IMR-90 (cell line): ENCODE data around the gene TMEM245.

Experiments used
- CEBPB ChIP-seq: IDR thresholded peaks from 2 replicates; pipeline ENCODE4 v1.6.1; 2012; ENCODE audit warnings: low read depth, low read length, improper control_type of control experiment
- CHD1 ChIP-seq: IDR thresholded peaks from 2 replicates; pipeline ENCODE4 v1.6.1; 2012; ENCODE audit warnings: low read depth, low read length, improper control_type of control experiment
- MAFK ChIP-seq: IDR thresholded peaks from 2 replicates; pipeline ENCODE4 v1.6.1; 2012; ENCODE audit warnings: low read depth, low read length, improper control_type of control experiment
- MAZ ChIP-seq: IDR thresholded peaks from 2 replicates; pipeline ENCODE4 v1.6.1; 2012; ENCODE audit warnings: low read depth, mild to moderate bottlenecking, low read length, improper control_type of control experiment, moderate library complexity, borderline replicate concordance
- MXI1 ChIP-seq: IDR thresholded peaks from 2 replicates; pipeline ENCODE4 v1.6.1; 2012; ENCODE audit warnings: low read depth, mild to moderate bottlenecking, low read length, moderate library complexity, borderline replicate concordance
- NFE2L2 ChIP-seq: fragments of 150-350 bp; IDR thresholded peaks from 2 replicates; pipeline ENCODE4 v1.6.1; 2016; ENCODE audit warnings: low read depth, mild to moderate bottlenecking, low read length
- POLR2A ChIP-seq: IDR thresholded peaks from 2 replicates; pipeline ENCODE4 v1.6.1; 2012; ENCODE audit warnings: mild to moderate bottlenecking, low read depth, low read length
- RAD21 ChIP-seq: IDR thresholded peaks from 2 replicates; pipeline ENCODE4 v1.6.1; 2012; ENCODE audit warnings: low read length, improper control_type of control experiment
- RFX5 ChIP-seq: IDR thresholded peaks from 2 replicates; pipeline ENCODE4 v1.8.0; 2012; ENCODE audit warnings: low read depth, mild to moderate bottlenecking, low read length, moderate library complexity
- SMC3 ChIP-seq: fragments of 150-350 bp; IDR thresholded peaks from 2 replicates; pipeline ENCODE4 v1.6.1; 2016; ENCODE audit warnings: low read depth, mild to moderate bottlenecking, antibody characterized with exemption, low read length, moderate library complexity
- TF ChIP-seq, protein P1 (sequence below): conservative IDR thresholded peaks from 2 replicates; pipeline ENCODE4 v1.5.1; 2012; ENCODE audit warnings: mild to moderate bottlenecking, low read depth, low read length, improper control_type of control experiment
- TF ChIP-seq, protein P2 (sequence below): fragments of 150-350 bp; IDR thresholded peaks from 2 replicates; pipeline ENCODE4 v1.6.1; 2017; ENCODE audit warnings: mild to moderate bottlenecking, antibody characterized with exemption, low read length, low read depth

DNA sequence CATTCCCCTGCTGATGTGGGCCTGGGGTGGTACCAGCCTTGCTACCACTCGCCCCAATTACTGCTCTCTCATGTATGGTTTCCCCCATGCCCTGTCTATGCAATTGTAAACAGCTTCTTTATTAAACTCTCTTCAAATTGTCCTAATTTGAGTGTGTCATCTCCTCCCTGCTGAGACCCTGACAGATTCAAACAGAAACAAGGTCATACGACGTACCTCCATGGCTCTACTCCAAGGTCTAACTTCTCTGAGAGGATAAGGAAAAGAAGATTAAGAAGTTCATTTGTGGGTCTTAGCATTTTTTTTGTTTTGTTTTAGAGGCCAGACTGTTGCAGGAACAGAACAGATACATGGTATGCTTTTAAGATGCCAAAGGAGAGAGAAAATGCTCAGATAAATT lies 147.6 kb downstream of the TMEM245 start:
- TF ChIP-seq POLR2A (no peak), RFX5 (no peak), RAD21 (no peak), NFE2L2 (no peak), MXI1 (no peak), CHD1 (no peak), MAFK (no peak), MAZ (no peak), CEBPB (no peak), SMC3 (no peak)
- TF ChIP-seq, protein P1, sequence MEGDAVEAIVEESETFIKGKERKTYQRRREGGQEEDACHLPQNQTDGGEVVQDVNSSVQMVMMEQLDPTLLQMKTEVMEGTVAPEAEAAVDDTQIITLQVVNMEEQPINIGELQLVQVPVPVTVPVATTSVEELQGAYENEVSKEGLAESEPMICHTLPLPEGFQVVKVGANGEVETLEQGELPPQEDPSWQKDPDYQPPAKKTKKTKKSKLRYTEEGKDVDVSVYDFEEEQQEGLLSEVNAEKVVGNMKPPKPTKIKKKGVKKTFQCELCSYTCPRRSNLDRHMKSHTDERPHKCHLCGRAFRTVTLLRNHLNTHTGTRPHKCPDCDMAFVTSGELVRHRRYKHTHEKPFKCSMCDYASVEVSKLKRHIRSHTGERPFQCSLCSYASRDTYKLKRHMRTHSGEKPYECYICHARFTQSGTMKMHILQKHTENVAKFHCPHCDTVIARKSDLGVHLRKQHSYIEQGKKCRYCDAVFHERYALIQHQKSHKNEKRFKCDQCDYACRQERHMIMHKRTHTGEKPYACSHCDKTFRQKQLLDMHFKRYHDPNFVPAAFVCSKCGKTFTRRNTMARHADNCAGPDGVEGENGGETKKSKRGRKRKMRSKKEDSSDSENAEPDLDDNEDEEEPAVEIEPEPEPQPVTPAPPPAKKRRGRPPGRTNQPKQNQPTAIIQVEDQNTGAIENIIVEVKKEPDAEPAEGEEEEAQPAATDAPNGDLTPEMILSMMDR = no peak
- TF ChIP-seq, protein P2, sequence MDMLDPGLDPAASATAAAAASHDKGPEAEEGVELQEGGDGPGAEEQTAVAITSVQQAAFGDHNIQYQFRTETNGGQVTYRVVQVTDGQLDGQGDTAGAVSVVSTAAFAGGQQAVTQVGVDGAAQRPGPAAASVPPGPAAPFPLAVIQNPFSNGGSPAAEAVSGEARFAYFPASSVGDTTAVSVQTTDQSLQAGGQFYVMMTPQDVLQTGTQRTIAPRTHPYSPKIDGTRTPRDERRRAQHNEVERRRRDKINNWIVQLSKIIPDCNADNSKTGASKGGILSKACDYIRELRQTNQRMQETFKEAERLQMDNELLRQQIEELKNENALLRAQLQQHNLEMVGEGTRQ = no peak
